OCI-LY3 (cell line): ENCODE data around the gene ITPA.
"Not testable (repeated sequence)": the region's sequence is repeated elsewhere in the genome, so short reads cannot be mapped to it uniquely, and the experiment has no call there.

ENCODE experiments used
- H2AFZ ChIP-seq: fragments of 200-600, 300-600 bp; shearing (Covaris generic); 2 replicates; pipeline ENCODE4 v1.6.0; 2014; ENCODE audit warnings: antibody characterized with exemption, low read depth, low read length
- H3K27ac ChIP-seq: fragments of 200-600, 300-600 bp; sonication (generic); 2 replicates; pipeline ENCODE4 v1.5.1; 2014; ENCODE audit warnings: mild to moderate bottlenecking, low read length, moderate library complexity, mixed read lengths
- H3K27me3 ChIP-seq: fragments of 200-600, 300-600 bp; sonication (generic); 2 replicates; pipeline ENCODE4 v1.6.1; 2014; ENCODE audit warnings: low read depth, low read length, mixed read lengths
- H3K36me3 ChIP-seq: fragments of 200-600, 300-600 bp; sonication (generic); replicated peaks from 2 replicates; pipeline ENCODE3; 2014; ENCODE audit warnings: low read depth, low read length, mixed read lengths
- H3K4me1 ChIP-seq: fragments of 300-600, 200-600 bp; sonication (generic); 2 replicates; pipeline ENCODE4 v1.6.1; 2014; ENCODE audit warnings: low read length, mixed read lengths
- H3K4me2 ChIP-seq: fragments of 200-600, 300-600 bp; sonication (generic); 2 replicates; pipeline ENCODE4 v1.6.1; 2014; ENCODE audit warnings: low read length, mixed read lengths
- H3K4me3 ChIP-seq: fragments of 300-600, 200-600 bp; sonication (generic); 2 replicates; pipeline ENCODE4 v1.5.1; 2014; ENCODE audit warnings: antibody characterized with exemption, mild to moderate bottlenecking, low read length, moderate library complexity
- H3K79me2 ChIP-seq: fragments of 300-600, 200-600 bp; shearing (Covaris generic); 2 replicates; pipeline ENCODE4 v1.6.1; 2014; ENCODE audit warnings: mild to moderate bottlenecking, low read length, mixed read lengths
- H3K9ac ChIP-seq: fragments of 300-600, 200-600 bp; shearing (Covaris generic); 2 replicates; pipeline ENCODE4 v1.6.0; 2014; ENCODE audit warnings: mild to moderate bottlenecking, low read length, moderate library complexity
- H3K9me3 ChIP-seq: fragments of 200-600, 300-600 bp; shearing (Covaris generic); 2 replicates; pipeline ENCODE4 v1.6.1; 2014; ENCODE audit warnings: low read length, mixed read lengths; ENCODE audit not compliant: insufficient read depth
- H4K20me1 ChIP-seq: fragments of 200-600, 300-600 bp; sonication (generic); 2 replicates; pipeline ENCODE4 v1.6.1; 2016; ENCODE audit warnings: low read length, mixed read lengths; ENCODE audit not compliant: insufficient read depth
- CTCF ChIP-seq: fragments of 200-600, 300-600 bp; sonication (generic); IDR thresholded peaks from 2 replicates; pipeline ENCODE4 v1.5.1; 2014; ENCODE audit warnings: antibody characterized with exemption, low read length, low read depth
- EZH2phosphoT487 ChIP-seq: fragments of 200-600 bp; shearing (Covaris generic); IDR thresholded peaks from 2 replicates; pipeline ENCODE4 v1.6.1; 2018; ENCODE audit warnings: antibody characterized with exemption, mixed run types, low read depth

Gene ITPA

GRCh38 chr20:3175270-3175669 lies 34.0 kb upstream of the ITPA start:
- H3K4me1 ChIP-seq, result peaks cover 11% of the 10 kb centered on the region
- no peaks in the 10 kb centered on the region for H3K36me3 ChIP-seq
- H3K9ac ChIP-seq, result no peak overlapping the region
- no peaks in the 10 kb centered on the region for H3K9me3 ChIP-seq
- no peak overlapping the region for H3K4me3 ChIP-seq
- peaks cover 12% of the 10 kb centered on the region for H3K27me3 ChIP-seq
- TF ChIP-seq CTCF (no peak), EZH2phosphoT487 (no peak)
- no peak overlapping the region for H3K27ac ChIP-seq
- no peaks in the 10 kb centered on the region for H3K79me2 ChIP-seq
- no peak overlapping the region for H2AFZ ChIP-seq
- H4K20me1 ChIP-seq, result no peaks in the 10 kb centered on the region
- H3K4me2 ChIP-seq, result no peak overlapping the region

- TF ChIP-seq CTCF (no peak), EZH2phosphoT487 (no peak)
- Histone ChIP-seq H3K9ac (no peak overlapping the region), H3K27me3 (no peaks in the 10 kb centered on the region), H3K36me3 (no peaks in the 10 kb centered on the region), H4K20me1 (no peaks in the 10 kb centered on the region), H3K9me3 (no peaks in the 10 kb centered on the region), H2AFZ (no peak overlapping the region), H3K4me2 (no peak overlapping the region), H3K27ac (no peak overlapping the region), H3K4me3 (no peak overlapping the region), H3K79me2 (no peaks in the 10 kb centered on the region), H3K4me1 (0 out of 2 replicates have a peak, but pooled peaks cover 5% of the 10 kb centered on the region)
Measured at GRCh38 chr20:3177746-3178485, 31.4 kb upstream of the ITPA start.

DNA sequence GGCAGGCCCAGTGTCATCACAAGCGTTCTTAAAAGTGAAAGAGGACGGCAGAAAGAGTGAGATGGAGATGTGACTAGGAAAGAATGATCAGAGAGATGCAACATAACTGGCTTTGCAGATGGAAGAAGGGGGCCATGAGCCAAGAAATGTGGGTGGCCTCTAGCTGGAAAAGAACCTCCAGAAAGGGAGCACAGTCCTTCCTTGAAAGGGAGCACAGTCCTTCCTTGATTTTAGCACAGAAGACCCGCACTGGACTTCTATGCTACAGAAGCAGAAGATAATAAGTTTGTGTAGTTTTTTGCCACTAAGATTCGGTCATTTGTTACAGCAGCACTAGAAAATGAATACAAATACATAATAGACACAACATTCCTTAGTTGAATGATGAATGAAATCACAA lies 29.0 kb upstream of the ITPA start:
- Histone ChIP-seq H3K79me2 (no peaks in the 10 kb centered on the region), H3K9me3 (no peaks in the 10 kb centered on the region), H3K36me3 (no peaks in the 10 kb centered on the region), H3K9ac (no peak overlapping the region), H2AFZ (no peak overlapping the region), H3K27ac (no peak overlapping the region), H4K20me1 (no peaks in the 10 kb centered on the region), H3K27me3 (no peaks in the 10 kb centered on the region), H3K4me2 (no peak overlapping the region), H3K4me3 (no peak overlapping the region), H3K4me1 (no peaks in the 10 kb centered on the region)
- no peak for TF ChIP-seq CTCF
- TF ChIP-seq EZH2phosphoT487, result no peak

DNA sequence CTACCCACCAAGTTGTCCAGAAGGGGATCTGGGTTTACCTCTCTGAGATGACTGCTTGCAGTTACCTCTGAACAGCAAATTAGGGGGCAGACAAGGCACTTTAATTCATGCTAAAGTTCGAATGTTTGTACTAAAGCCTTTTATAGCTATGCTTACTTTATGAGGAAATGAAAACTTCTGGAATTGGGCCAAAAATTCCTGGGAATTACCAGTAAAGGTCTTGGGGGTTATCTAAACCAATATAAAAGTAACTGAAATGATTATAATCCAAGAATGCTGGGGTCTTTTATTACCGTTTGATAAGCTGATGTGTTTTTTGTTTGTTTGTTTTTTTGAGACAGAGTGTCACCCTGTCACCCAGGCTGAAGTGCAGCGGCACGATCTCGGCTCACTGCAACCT lies 28.0 kb upstream of the ITPA start:
- no peaks in the 10 kb centered on the region for H3K36me3 ChIP-seq
- H3K9me3 ChIP-seq, result no peaks in the 10 kb centered on the region
- H3K4me3 ChIP-seq, result no peak overlapping the region
- H3K4me1 ChIP-seq, result no peaks in the 10 kb centered on the region
- no peaks in the 10 kb centered on the region for H4K20me1 ChIP-seq
- H3K9ac ChIP-seq, result no peak overlapping the region
- H3K27me3 ChIP-seq, result no peaks in the 10 kb centered on the region
- TF ChIP-seq EZH2phosphoT487 (no peak), CTCF (no peak)
- H3K4me2 ChIP-seq, result no peak overlapping the region
- no peak overlapping the region for H3K27ac ChIP-seq
- no peaks in the 10 kb centered on the region for H3K79me2 ChIP-seq
- no peak overlapping the region for H2AFZ ChIP-seq

- not testable (repeated sequence) for H3K9me3 ChIP-seq, H3K4me1 ChIP-seq, H3K36me3 ChIP-seq, H3K9ac ChIP-seq, H3K79me2 ChIP-seq, H3K27ac ChIP-seq, H3K4me3 ChIP-seq, H4K20me1 ChIP-seq, H2AFZ ChIP-seq, H3K27me3 ChIP-seq, H3K4me2 ChIP-seq
Measured at GRCh38 chr20:3182429-3182828, 26.9 kb upstream of the ITPA start.
